GM18873 (cell line): ENCODE results near the gene ERCC8.
A peak's percentile ranks its signal among the peaks of the same experiment; 100 is the strongest.
"Not testable (repeated sequence)": the region's sequence is repeated elsewhere in the genome, so short reads cannot be mapped to it uniquely, and the experiment has no call there.

Source experiments
- ATAC-seq: cut with Tn5 transposase; IDR thresholded peaks from one replicate; pipeline ENCODE4 v1.9.1; 2021; ENCODE audit warnings: mild to moderate bottlenecking, moderate library complexity, moderate number of reproducible peaks; ENCODE audit not compliant: unreplicated experiment, low FRiP score

The ERCC8 gene, protein sequence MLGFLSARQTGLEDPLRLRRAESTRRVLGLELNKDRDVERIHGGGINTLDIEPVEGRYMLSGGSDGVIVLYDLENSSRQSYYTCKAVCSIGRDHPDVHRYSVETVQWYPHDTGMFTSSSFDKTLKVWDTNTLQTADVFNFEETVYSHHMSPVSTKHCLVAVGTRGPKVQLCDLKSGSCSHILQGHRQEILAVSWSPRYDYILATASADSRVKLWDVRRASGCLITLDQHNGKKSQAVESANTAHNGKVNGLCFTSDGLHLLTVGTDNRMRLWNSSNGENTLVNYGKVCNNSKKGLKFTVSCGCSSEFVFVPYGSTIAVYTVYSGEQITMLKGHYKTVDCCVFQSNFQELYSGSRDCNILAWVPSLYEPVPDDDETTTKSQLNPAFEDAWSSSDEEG

GRCh38 chr5:60944904-60945812, at the start of gene ERCC8, which contains the start of gene NDUFAF2:
Gene ERCC8 (minus strand): TSS chr5:60945070. CDS start chr5:60945008, 62 bp downstream.
Gene NDUFAF2 (plus strand): TSS chr5:60945205. CDS start chr5:60945256, 51 bp downstream.
- ATAC-seq: peak; percentile 100

GRCh38 chr5:60993875-60994571, 49.2 kb upstream of the ERCC8 start:
- ATAC-seq: no peak

DNA sequence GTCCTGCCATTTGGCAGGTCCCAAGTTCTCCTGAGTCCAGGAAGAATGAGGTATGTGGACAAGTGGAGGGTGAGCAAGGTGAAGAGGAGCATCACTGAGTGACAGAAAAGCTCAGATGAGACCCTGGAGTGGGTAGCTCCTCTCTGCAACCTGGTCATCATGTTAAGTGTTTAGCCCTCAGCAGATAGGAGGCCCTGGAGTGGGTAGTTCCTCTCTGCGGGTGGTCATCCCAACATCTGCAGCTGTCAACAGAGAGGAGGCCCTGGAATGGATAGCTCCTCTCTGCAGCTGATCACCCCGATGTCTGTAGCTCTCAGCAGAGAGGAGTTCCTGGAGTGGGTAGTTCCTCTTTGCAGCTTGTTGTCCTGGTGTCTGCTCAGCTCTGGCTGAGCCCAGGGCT, 48.6 kb upstream of the ERCC8 start:
- ATAC-seq: no peak

GRCh38 chr5:60992871-60993270, 48.0 kb upstream of the ERCC8 start:
- ATAC-seq: no peak

GRCh38 chr5:60989790-60990189, 44.9 kb upstream of the ERCC8 start:
- ATAC-seq: no peak

DNA sequence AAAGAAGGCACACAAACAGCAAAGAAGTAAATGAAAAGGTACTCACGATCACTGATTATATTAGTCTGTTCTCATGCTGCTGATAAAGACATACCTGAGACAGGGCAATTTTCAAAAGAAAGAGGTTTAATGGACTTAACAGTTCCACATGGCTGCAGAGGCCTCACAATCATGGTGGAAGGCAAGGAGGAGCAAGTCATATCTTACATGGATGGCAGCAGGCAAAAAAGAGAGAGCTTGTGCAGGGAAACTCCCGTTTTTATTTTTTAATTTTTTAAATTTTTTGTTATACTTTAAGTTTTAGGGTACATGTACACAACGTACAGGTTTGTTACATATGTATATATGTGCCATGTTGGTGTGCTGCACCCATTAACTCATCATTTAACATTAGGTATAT, 37.3 kb upstream of the ERCC8 start:
- ATAC-seq: not testable (repeated sequence)

DNA sequence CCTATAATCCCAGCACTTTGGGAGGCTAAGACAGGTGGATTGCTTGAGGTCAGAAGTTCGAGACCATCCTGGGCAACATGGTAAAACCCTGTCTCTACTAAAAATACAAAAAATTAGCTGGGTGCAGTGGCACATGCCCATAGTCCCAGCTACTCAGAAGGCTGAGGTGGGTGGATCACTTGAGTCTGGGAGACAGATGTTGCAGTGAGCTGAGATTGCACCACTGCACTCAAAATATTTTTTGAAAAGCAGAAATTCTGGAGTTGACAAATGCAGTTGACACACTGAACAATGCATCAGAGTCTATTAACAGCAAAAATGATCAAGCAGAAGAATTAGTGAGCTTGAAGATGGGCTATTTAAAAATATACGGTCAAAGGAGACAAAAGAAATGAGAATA, 35.6 kb upstream of the ERCC8 start:
- ATAC-seq: no peak

DNA sequence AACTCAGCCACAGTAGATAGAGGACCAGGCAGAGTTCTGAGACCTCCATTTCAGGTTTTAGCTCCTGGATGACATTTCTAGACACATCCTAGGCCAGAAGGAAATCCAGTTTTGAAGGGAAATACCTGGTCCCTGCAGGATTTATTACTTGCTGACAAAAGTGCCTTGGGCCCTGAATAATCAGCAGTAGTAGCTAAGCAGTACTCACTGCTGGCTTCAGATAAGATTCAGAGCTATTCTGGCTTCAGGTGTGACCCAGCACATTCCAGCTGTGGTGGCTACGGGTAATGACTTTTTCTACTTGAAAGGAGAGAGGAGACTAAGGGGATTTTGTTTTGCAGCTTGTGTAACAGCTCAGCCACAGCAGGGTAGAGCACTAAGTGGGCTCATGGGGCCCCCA, 34.1 kb upstream of the ERCC8 start:
- ATAC-seq: no peak

DNA sequence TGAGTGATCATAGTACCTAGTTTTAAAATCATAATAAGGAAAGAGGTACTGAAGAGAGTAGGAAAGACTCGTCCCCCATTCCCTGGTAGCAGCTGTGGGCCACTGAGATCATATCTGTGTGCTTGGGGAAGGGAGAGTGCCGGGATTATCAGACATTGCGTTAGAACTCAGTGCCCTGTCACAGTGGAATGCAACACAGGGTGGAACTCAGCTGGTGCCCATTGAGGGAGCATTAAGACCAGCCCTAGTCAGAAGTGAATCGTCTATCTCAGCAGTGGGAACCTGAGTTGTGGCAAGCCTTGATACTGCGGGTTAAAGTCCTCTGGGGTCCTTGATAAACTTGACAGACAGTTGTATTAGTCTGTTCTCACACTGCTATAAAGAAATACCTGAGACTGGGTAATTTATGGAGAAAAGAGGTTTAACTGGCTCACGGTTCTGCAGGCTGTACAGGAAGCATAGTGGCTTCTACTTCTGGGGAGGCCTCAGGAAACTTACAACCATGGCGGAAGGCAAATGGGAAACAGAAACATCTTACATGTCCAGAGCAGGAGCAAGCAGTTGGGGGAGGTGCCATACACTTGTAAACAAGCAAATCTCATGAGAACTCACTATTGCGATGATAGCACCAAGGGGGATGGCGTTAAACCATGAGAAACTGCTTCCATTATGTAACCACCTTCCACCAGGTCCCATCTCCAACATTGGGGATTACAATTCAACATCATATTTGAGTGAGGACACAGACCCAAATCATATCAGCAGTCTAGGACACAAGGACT, 33.3 kb upstream of the ERCC8 start:
- no peak for ATAC-seq

GRCh38 chr5:60972231-60972630, 27.4 kb upstream of the ERCC8 start:
- ATAC-seq: no peak

DNA sequence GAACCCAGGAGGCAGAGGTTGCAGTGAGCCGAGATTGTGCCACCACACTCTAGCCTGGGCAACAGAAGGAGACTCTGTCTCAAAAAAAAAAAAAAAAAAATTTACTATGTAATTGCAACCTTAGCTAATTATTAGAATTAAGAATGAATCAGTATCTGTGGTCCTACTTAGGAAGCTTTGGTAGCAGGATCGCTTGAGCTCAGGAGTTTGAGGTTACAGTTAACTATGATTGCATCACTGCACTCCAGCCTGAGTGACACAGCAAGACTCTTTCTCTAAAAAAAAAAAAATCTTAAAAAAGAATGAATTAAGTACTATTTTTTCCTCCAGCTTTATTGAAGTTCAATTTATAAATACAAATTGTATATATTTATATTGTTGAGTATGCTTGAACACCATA, 16.8 kb upstream of the ERCC8 start:
- no peak for ATAC-seq

DNA sequence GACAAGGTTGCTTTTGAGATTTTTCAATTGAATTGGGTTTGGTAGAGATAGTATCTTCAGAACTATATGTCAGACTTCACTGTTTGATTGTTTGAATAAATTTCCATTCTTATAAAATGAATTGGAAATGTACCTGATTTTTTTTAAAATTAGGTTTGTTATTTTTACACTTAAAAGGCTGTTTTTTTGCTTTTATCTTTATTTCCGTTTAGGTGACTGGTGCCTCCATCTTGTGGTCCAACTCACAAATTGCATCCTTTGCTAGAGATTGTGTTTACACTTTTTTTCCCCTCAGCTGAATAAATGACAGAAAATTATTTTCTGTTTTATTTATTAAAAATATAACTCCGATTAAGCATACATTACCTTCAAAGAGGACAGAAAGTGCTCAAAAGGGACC, 15.7 kb upstream of the ERCC8 start:
- ATAC-seq: no peak

GRCh38 chr5:60959156-60959555, 14.3 kb upstream of the ERCC8 start:
- no peak for ATAC-seq

- ATAC-seq: no peak
Measured at GRCh38 chr5:60958712-60959111, 13.8 kb upstream of the ERCC8 start.

GRCh38 chr5:60958088-60958487, 13.2 kb upstream of the ERCC8 start:
- no peak for ATAC-seq

- ATAC-seq: no peak
Measured at GRCh38 chr5:60955239-60955638, 10.4 kb upstream of the ERCC8 start.

GRCh38 chr5:60948738-60949137, 3.9 kb upstream of the ERCC8 start:
- no peak for ATAC-seq

DNA sequence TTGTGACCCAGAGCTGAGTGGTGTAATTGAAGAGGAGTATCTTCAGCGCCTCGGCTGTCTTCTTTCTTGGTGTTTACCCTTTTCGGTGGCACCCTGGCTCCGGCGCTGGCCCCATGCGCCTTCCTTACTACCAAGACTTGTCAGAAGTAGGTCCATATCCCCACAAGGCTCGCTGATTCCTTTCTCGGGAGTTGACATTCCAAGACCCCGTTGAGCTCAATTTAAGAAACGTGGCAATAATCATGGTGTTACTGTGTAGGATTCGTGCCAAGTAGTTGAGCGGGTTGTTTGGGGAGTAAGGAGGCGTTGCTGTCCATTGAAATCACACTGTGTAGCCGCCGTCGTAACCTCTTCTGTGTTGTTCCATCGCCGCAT, 930 bp upstream of the ERCC8 start:
- peak; percentile 21 for ATAC-seq

- no peak for ATAC-seq
Measured at GRCh38 chr5:60943624-60944023, 1.2 kb downstream of the ERCC8 start.

- ATAC-seq: no peak
Measured at GRCh38 chr5:60929024-60929423, 15.8 kb downstream of the ERCC8 start.
